Sigmoid colon (tissue), 7 donors: ENCODE data around the gene GBP3. TPM values are rescaled to one million over a fixed set of nuclear protein-coding genes. Genes with fewer than 3 reads are reported as not detected.

Source experiments
- DNase-seq: peaks from one replicate; pipeline ENCODE4 v3.0.0-alpha.2; 2019
- H3K27ac ChIP-seq, 4 donors: fragments of 200-600 bp; sonication (generic); one replicate each; pipeline ENCODE4 v1.5.1; 2016 to 2019; ENCODE audit warnings: mild to moderate bottlenecking in 1 of 4
- H3K27me3 ChIP-seq, 3 donors: fragments of 200-600 bp; sonication (generic); one replicate each; pipeline ENCODE4 v1.5.1; 2019; ENCODE audit warnings: mild to moderate bottlenecking in 1 of 3
- H3K36me3 ChIP-seq, 4 donors: fragments of 200-600 bp; sonication (generic); one replicate each; pipeline ENCODE4 v1.5.1; 2016 to 2019
- H3K4me1 ChIP-seq, 4 donors: fragments of 200-600 bp; sonication (generic); one replicate each; pipeline ENCODE4 v1.5.1; 2017 to 2019
- H3K4me3 ChIP-seq, 4 donors: fragments of 200-600 bp; sonication (generic); one replicate each; pipeline ENCODE4 v1.5.1; 2017 to 2019; ENCODE audit warnings: mild to moderate bottlenecking in 2 of 4, moderate library complexity in 1 of 4
- H3K9me3 ChIP-seq, 4 donors: fragments of 200-600 bp in 3 of 4; sonication (generic) in 3 of 4; one replicate each; pipeline versions ENCODE4 v1.5.1 to v1.6.1; 2013 to 2019
- EP300 ChIP-seq, 4 donors: sonication (generic); formaldehyde crosslinking; IDR thresholded peaks; one replicate each; pipeline ENCODE4 v1.6.1; 2017; ENCODE audit warnings: antibody characterized with exemption in 4 of 4
- POLR2A ChIP-seq, 2 donors: fragments of 450-650 bp; IDR thresholded peaks; one replicate each; pipeline ENCODE4 v1.6.1; 2016; ENCODE audit warnings: antibody characterized with exemption in 2 of 2, mild to moderate bottlenecking in 2 of 2, moderate library complexity in 2 of 2
- POLR2AphosphoS5 ChIP-seq, 4 donors: sonication (generic); formaldehyde crosslinking; IDR thresholded peaks; one replicate each; pipeline ENCODE4 v1.6.1; 2017; ENCODE audit warnings: antibody characterized with exemption in 4 of 4
- WGBS, 2 donors: extraction: QIAGEN DNeasy Blood & Tissue Kit; methylation state at CpG; one replicate each; pipeline ENCODE4 v1.1.7; 2013; 5-methylcytosine and 5-hydroxymethylcytosine counted together
- intact Hi-C: fragments of 100-400 bp; cut with DNase I; formaldehyde crosslinking; loops from one replicate; pipeline ENCODE4 v1.15.1; 2023
- polyA plus RNA-seq, 3 donors: library from polyadenylated mRNA; stranded (reverse); fragments of 200-250 nt; gene quantifications; one replicate each; pipeline ENCODE4 v1.2.3, GENCODE V29; 2013
- total RNA-seq, 4 donors: library from RNA; depleted of rRNA; stranded (reverse); fragments of >200 nt; gene quantifications; one replicate each; pipeline ENCODE4 v1.1.0, GENCODE V29; 2016
- TF ChIP-seq, protein P1 (sequence below), 4 experiments: fragments of 450-650 bp in 3 of 4; fragments of 200-600 bp in 1 of 4; IDR thresholded peaks; one replicate each; pipeline ENCODE4 v1.5.1; 2016 to 2019; ENCODE audit warnings: antibody characterized with exemption in 4 of 4, mild to moderate bottlenecking in 3 of 4, moderate library complexity in 2 of 4
- donor health status: healthy with polysubstance abuse.
- donor health status: Bipolar disorder and iron deficiency.
- donor health status: healthy.

The GBP3 gene, protein sequence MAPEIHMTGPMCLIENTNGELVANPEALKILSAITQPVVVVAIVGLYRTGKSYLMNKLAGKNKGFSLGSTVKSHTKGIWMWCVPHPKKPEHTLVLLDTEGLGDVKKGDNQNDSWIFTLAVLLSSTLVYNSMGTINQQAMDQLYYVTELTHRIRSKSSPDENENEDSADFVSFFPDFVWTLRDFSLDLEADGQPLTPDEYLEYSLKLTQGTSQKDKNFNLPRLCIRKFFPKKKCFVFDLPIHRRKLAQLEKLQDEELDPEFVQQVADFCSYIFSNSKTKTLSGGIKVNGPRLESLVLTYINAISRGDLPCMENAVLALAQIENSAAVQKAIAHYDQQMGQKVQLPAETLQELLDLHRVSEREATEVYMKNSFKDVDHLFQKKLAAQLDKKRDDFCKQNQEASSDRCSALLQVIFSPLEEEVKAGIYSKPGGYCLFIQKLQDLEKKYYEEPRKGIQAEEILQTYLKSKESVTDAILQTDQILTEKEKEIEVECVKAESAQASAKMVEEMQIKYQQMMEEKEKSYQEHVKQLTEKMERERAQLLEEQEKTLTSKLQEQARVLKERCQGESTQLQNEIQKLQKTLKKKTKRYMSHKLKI
- 10 to 100 TPM in 3 of 4 donors, 1 to 10 TPM in 1; 6.4 to 31.4 (median 15.2) TPM for total RNA-seq
- 10 to 100 TPM; 10.2 to 66.4 (median 26.9) TPM for polyA plus RNA-seq

DNA sequence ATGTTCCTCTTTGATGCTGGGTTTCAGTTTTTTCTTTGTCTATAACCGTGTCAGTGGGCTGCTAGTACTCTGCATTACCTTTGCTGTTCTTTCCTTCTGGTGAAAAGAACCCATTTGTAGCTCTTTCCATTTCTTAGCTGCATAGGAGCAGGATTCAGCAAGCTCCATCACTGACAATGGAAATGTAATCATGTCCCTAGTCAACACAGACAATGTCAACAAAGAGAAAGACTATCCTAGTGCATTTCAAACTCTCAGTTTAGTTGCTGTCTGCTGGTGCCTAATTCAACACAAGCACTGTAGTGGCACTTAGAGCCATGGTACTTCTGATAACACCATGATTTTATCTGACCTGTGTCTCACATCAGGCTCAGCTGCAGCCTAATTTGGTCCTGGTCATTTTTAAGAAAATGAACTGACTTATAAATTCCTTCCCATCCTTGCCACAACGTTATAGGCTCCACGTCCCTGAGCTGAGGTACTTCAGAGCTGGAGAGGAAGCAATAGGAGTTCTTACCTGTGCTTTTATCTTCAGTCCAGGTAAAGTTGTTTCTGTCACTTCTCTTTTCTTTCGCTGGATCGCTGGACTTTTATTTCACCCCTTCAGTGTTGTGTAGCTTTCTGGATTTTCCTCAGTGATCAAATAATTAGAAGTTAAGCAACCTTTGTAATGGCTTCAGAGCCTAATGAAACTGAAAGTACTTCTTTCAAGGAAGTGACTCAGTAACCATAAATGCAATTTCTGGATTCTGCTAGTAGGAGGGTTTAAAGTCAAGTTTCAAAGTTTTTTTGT is at the start of gene GBP3:
Gene GBP3 (minus strand): TSS at position 700 of the 793 bp plus-strand sequence. CDS start 2,145 bp downstream, outside the sequence.
- DNase-seq: no peak
- Histone ChIP-seq H3K4me3 (peak within 1 kb of the TSS; percentile 29 to 50 (median 44)), H3K36me3 (peaks cover 0 to 17% (median 0%) of the 10 kb centered on the region in 4 donors), H3K27me3 (no peaks in the 10 kb centered on the region), H3K9me3 (no peaks in the 10 kb centered on the region), H3K27ac (peak within 1 kb of the TSS; percentile 72 to 84 (median 80)), H3K4me1 (peaks cover 0 to 12% (median 8%) of the 10 kb centered on the region in 4 donors)
- intact Hi-C loops: loop anchor here (5.0 kb wide), 1 partner anchor 40 kb away; no protein-coding TSS in a partner anchor
- TF ChIP-seq, protein P1, sequence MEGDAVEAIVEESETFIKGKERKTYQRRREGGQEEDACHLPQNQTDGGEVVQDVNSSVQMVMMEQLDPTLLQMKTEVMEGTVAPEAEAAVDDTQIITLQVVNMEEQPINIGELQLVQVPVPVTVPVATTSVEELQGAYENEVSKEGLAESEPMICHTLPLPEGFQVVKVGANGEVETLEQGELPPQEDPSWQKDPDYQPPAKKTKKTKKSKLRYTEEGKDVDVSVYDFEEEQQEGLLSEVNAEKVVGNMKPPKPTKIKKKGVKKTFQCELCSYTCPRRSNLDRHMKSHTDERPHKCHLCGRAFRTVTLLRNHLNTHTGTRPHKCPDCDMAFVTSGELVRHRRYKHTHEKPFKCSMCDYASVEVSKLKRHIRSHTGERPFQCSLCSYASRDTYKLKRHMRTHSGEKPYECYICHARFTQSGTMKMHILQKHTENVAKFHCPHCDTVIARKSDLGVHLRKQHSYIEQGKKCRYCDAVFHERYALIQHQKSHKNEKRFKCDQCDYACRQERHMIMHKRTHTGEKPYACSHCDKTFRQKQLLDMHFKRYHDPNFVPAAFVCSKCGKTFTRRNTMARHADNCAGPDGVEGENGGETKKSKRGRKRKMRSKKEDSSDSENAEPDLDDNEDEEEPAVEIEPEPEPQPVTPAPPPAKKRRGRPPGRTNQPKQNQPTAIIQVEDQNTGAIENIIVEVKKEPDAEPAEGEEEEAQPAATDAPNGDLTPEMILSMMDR (IDR thresholded peaks at IDR 0.05): no peak
- TF ChIP-seq POLR2AphosphoS5 (IDR thresholded peaks at IDR 0.05): peak in 2 of 4 donors; percentile 22 to 42
- WGBS, 2 donors: 1 to 4% methylated on average over 5 of the region's 5 CpGs

DNA sequence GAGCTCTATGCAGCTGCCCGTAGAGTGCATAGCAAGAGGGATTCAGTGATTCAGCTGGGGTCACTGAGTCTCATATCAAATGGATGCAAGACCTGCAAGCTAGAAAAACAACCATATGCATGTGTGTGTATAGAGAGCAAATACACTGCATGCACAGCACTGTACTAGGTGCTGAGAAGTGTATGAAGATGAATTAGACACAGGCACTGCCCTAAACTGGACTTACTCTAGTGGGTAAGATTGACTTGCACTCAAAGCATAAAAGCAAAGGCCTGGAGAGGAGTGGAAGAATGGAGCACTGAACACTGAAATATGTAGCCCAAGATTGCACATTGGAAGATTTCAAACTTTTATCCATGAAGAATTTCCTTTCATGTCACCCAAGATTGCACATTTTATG is 47.8 kb upstream of the GBP3 start:
- TF ChIP-seq EP300 (IDR thresholded peaks at IDR 0.05): no peak
- no peaks in the 10 kb centered on the region for H3K36me3 ChIP-seq
- H3K9me3 ChIP-seq: no peaks in the 10 kb centered on the region
- peak overlapping the region in 1 of 4 donors; percentile 47 for H3K27ac ChIP-seq
- intact Hi-C loops: no loop called here
- H3K4me1 ChIP-seq: peaks cover 0 to 6% (median 2%) of the 10 kb centered on the region in 4 donors
- no peaks in the 10 kb centered on the region for H3K27me3 ChIP-seq
- DNase-seq: no peak
- H3K4me3 ChIP-seq: peak overlapping the region in 3 of 4 donors; percentile 5 to 29 (median 25)
- 86% methylated on average over 1 of the region's 1 CpG for WGBS, 2 donors

DNA sequence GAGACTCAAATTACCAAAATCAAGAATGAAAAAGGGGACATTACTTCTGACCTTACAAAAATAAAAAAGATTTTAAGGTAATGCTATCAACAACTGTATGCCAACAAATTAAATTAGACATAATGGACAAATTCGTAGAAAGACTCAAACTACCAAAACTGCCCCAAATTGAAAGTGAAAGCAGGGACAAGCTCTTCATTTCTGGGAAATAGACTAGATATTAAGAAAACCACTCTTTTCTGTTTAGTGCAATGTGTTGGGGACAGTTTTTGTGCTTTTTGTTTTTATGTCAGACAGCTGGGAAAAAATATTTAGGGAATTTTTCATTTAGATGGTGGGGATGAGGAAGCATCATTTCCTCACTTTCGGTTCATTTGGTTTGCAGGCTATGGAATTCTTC is 47.3 kb upstream of the GBP3 start:
- Histone ChIP-seq H3K9me3 (no peaks in the 10 kb centered on the region), H3K36me3 (no peaks in the 10 kb centered on the region), H3K27me3 (no peaks in the 10 kb centered on the region), H3K27ac (peak overlapping the region; percentile 25 to 47 (median 31)), H3K4me1 (peaks cover 0 to 7% (median 4%) of the 10 kb centered on the region in 4 donors), H3K4me3 (peak overlapping the region; percentile 5 to 29 (median 18))
- 41 to 66% methylated on average over 2 of the region's 2 CpGs for WGBS, 2 donors
- DNase-seq: no peak
- TF ChIP-seq POLR2A (IDR thresholded peaks at IDR 0.05) (no peak), EP300 (IDR thresholded peaks at IDR 0.05) (no peak), POLR2AphosphoS5 (IDR thresholded peaks at IDR 0.05) (no peak)
- TF ChIP-seq, protein P1 (IDR thresholded peaks at IDR 0.05): no peak
- intact Hi-C loops: no loop called here

DNA sequence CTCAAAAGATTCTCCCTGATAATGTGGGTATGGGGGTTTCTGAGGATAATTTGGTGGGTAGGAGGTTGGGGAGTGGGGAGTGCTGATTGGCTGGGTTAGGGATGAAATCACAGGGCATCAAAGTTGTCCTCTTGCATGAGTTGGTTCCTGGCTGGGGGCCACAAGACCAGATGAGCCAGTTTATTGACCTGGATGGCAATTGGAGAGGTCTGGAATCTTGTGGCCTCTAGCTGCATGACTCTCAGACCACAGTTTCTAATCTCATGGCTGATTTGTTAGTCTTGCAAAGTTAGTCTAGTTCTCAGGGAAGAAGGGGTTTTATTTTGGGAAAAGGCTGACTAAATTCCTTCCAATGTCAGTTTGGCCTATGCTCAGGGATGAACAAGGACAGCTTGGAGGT is 45.6 kb upstream of the GBP3 start:
- Histone ChIP-seq H3K9me3 (no peaks in the 10 kb centered on the region), H3K27ac (no peak overlapping the region), H3K36me3 (no peaks in the 10 kb centered on the region), H3K4me1 (peaks cover 0 to 14% (median 9%) of the 10 kb centered on the region in 4 donors), H3K4me3 (no peak overlapping the region), H3K27me3 (no peaks in the 10 kb centered on the region)
- intact Hi-C loops: no loop called here
- no peak for DNase-seq
- TF ChIP-seq POLR2A (IDR thresholded peaks at IDR 0.05): no peak
- TF ChIP-seq, protein P1 (IDR thresholded peaks at IDR 0.05): no peak
- TF ChIP-seq POLR2AphosphoS5 (IDR thresholded peaks at IDR 0.05): no peak
- no peak for TF ChIP-seq EP300 (IDR thresholded peaks at IDR 0.05)
